Omental fat pad (tissue), 4 donors: Measurements from ENCODE around the gene ADA. TPM values are rescaled to one million over a fixed set of nuclear protein-coding genes. Genes with fewer than 3 reads are reported as not detected.

ENCODE experiments used
- ATAC-seq: fragments of 150-250 bp; one replicate; pipeline ENCODE4 v1.9.1; 2016; ENCODE audit warnings: mild to moderate bottlenecking, moderate library complexity; ENCODE audit not compliant: low FRiP score
- DNase-seq: peaks from one replicate; pipeline ENCODE4 v3.0.0-alpha.2; 2019; ENCODE audit warnings: low spot score
- CTCF ChIP-seq, 3 donors: fragments of 450-650 bp; IDR thresholded peaks; one replicate each; pipeline ENCODE4 v1.5.1; 2016 to 2017; ENCODE audit warnings: antibody characterized with exemption in 3 of 3, mild to moderate bottlenecking in 3 of 3, moderate library complexity in 2 of 3
- total RNA-seq, 4 donors: library from RNA; depleted of rRNA; stranded (reverse); fragments of >200 nt; gene quantifications; one replicate each; pipeline ENCODE4 v1.1.0, GENCODE V29; 2016

Gene ADA
- total RNA-seq, 4 donors from 2014 or later = 11.5 to 62.6 (median 15.4) TPM

- no peak for DNase-seq
- peak; percentile 73 for ATAC-seq
- no peak for TF ChIP-seq CTCF (IDR thresholded peaks at IDR 0.05)
Measured at GRCh38 chr20:44643596-44644229, 7.8 kb downstream of the ADA start.

- ATAC-seq = no peak
- TF ChIP-seq CTCF (IDR thresholded peaks at IDR 0.05) = no peak
- DNase-seq = no peak
Measured at GRCh38 chr20:44643154-44643519, 8.4 kb downstream of the ADA start.

- DNase-seq (peak; percentile 48), ATAC-seq (peak; percentile 69)
- TF ChIP-seq CTCF (IDR thresholded peaks at IDR 0.05) = no peak
Measured at GRCh38 chr20:44642203-44643153, 9.0 kb downstream of the ADA start.

GRCh38 chr20:44641325-44641724, 10.2 kb downstream of the ADA start:
- DNase-seq = no peak
- TF ChIP-seq CTCF (IDR thresholded peaks at IDR 0.05) = no peak
- no peak for ATAC-seq

- no peak for ATAC-seq
- no peak for DNase-seq
- TF ChIP-seq CTCF (IDR thresholded peaks at IDR 0.05) = no peak
Measured at GRCh38 chr20:44640522-44640921, 11.0 kb downstream of the ADA start.

GRCh38 chr20:44637522-44638372, 13.8 kb downstream of the ADA start:
- ATAC-seq = no peak
- no peak for TF ChIP-seq CTCF (IDR thresholded peaks at IDR 0.05)
- no peak for DNase-seq
